GM21825 (cell line): ENCODE data around the gene NPIPA7.
"Not testable (repeated sequence)": the region's sequence is repeated elsewhere in the genome, so short reads cannot be mapped to it uniquely, and the experiment has no call there.

Experiments
- ATAC-seq: cut with Tn5 transposase; IDR thresholded peaks from one replicate; pipeline ENCODE4 v1.9.1; 2021; ENCODE audit warnings: mild to moderate bottlenecking, moderate library complexity; ENCODE audit not compliant: unreplicated experiment

Gene NPIPA7

DNA sequence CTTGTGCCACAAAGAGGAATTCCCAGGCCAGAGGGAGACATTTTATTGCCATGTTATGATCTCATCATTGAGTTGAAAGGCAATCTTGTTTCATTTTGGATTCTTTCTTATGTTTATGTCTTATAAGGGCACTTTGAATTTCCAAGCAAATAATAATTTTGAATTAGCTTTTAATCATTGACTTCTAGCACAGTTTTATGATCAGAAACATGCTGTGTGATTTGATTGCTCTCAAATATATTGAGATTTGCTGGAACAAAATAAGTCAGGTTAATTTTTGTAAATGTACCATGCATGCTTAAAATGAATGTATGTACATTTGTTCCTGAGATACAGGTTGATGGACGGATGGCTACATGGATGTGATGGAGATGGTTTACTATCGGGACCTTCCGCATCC, at the start of gene NPIPA7:
NPIPA7 (plus strand) TSS at position 301 of the 400 bp plus-strand sequence. CDS start 105 bp downstream, outside the sequence.
- not testable (repeated sequence) for ATAC-seq

DNA sequence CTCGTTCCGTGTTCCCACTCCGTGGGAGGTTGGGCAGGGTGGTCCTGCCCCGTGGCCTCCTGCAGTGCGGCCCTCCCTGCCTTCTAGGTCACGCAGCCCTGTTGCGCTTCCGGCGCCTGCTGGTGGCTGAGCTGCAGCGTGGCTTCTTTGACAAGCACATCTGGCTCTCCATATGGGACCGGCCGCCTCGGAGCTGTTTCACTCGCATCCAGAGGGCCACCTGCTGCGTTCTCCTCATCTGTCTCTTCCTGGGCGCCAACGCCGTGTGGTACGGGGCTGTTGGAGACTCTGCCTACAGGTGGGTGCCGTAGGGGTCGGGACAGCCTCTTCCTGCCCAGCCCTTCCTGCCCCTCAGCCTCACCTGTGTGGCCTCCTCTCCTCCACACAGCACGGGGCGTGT, 47.5 kb upstream of the NPIPA7 start:
- ATAC-seq: not testable (repeated sequence)

GRCh38 chr16:16357556-16357955, 21.4 kb upstream of the NPIPA7 start:
- ATAC-seq: not testable (repeated sequence)

DNA sequence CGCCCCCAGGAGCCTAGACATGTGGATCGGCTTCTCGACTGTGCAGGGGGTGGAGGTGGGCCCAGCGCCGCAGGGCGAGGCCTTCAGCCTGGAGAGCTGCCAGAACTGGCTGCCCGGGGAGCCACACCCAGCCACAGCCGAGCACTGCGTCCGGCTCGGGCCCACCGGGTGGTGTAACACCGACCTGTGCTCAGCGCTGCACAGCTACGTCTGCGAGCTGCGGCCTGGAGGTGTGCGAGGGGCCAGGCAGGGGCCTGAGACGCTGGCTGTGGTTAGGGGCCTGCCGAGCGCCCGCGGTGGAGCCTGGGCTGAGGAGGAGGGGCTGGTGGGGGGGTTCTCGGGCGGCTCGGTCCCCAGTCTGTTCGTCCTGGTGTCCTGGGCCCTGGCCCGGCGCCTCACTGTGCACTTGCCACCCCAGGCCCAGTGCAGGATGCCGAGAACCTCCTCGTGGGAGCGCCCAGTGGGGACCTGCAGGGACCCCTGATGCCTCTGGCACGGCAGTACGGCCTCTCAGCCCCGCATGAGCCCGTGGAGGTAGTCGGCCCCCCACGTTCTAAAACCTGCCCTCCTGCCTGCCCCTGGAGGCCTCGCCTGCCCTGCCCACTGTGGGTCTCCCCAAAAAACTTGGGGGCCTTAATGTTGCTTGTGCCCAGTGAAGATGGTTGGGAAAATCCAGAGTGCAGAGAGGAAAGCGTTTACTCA, 20.2 kb upstream of the NPIPA7 start:
- ATAC-seq: not testable (repeated sequence)

DNA sequence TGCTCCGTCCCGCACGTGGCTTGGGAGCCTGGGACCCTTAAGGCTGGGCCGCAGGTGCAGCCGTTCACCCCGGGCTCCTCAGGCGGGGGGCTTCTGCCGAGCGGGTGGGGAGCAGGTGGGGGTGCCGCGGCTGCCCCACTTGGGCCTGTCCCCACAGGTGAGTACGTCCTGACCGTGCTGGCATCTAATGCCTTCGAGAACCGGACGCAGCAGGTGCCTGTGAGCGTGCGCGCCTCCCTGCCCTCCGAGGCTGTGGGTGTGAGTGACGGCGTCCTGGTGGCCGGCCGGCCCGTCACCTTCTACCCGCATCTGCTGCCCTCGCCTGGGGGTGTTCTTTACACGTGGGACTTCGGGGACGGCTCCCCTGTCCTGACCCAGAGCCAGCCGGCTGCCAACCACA, 15.3 kb upstream of the NPIPA7 start:
- ATAC-seq: not testable (repeated sequence)

DNA sequence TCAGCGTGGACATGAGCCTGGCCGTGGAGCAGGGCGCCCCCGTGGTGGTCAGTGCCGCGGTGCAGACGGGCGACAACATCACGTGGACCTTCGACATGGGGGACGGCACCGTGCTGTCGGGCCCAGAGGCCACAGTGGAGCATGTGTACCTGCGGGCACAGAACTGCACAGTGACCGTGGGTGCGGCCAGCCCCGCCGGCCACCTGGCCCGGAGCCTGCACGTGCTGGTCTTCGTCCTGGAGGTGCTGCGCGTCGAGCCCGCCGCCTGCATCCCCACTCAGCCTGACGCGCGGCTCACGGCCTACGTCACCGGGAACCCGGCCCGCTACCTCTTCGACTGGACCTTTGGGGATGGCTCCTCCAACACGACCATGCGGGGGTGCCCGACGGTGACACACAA, 14.8 kb upstream of the NPIPA7 start:
- not testable (repeated sequence) for ATAC-seq

DNA sequence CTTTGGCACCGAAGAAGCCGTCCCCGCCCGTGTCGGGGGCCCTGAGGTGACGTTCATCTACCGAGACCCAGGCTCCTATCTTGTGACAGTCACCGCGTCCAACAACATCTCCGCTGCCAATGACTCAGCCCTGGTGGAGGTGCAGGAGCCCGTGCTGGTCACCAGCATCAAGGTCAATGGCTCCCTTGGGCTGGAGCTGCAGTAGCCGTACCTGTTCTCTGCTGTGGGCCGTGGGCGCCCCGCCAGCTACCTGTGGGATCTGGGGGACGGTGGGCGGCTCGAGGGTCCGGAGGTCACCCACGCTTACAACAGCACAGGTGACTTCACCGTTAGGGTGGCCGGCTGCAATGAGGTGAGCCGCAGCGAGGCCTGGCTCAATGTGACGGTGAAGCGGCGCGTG, 14.2 kb upstream of the NPIPA7 start:
- ATAC-seq: not testable (repeated sequence)

DNA sequence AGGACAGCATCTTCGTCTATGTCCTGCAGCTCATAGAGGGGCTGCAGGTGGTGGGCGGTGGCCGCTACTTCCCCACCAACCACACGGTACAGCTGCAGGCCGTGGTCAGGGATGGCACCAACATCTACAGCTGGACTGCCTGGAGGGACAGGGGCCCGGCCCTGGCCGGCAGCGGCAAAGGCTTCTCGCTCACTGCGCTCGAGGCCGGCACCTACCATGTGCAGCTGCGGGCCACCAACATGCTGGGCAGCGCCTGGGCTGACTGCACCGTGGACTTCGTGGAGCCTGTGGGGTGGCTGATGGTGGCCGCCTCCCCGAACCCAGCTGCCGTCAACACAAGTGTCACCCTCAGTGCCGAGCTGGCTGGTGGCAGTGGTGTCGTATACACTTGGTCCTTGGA, 13.6 kb upstream of the NPIPA7 start:
- ATAC-seq: not testable (repeated sequence)

DNA sequence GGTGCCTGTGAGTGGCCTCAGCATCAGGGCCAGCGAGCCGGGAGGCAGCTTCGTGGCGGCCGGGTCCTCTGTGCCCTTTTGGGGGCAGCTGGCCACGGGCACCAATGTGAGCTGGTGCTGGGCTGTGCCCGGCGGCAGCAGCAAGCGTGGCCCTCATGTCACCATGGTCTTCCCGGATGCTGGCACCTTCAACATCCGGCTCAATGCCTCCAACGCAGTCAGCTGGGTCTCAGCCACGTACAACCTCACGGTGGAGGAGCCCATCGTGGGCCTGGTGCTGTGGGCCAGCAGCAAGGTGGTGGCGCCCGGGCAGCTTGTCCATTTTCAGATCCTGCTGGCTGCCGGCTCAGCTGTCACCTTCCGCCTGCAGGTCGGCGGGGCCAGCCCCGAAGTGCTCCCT, 13.1 kb upstream of the NPIPA7 start:
- not testable (repeated sequence) for ATAC-seq

GRCh38 chr16:16366552-16367284, 12.2 kb upstream of the NPIPA7 start:
- ATAC-seq: not testable (repeated sequence)

- ATAC-seq: not testable (repeated sequence)
Measured at GRCh38 chr16:16367285-16367628, 11.7 kb upstream of the NPIPA7 start.

- ATAC-seq: not testable (repeated sequence)
Measured at GRCh38 chr16:16369081-16369856, 9.7 kb upstream of the NPIPA7 start.

GRCh38 chr16:16371136-16371735, 7.7 kb upstream of the NPIPA7 start:
- not testable (repeated sequence) for ATAC-seq

- ATAC-seq: not testable (repeated sequence)
Measured at GRCh38 chr16:16374192-16374591, 4.7 kb upstream of the NPIPA7 start.

DNA sequence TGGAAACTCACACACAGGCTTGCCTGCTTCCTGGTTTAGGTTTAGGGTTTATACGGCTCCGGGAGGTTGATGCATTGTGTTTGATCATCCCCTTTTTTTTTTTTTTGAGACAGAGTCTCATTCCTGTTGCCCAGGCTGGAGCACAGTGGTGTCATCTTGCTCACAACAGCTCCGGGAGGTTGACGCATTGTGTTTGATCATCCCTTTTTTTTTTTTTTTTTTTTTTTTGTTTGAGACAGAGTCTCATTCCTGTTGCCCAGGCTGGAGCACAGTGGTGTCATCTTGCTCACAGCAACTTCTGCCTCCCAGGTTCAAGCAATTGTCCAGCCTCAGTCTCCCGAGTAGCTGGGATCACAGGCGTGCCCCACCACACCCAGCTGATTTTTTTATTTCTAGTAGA, 20.7 kb downstream of the NPIPA7 start:
- not testable (repeated sequence) for ATAC-seq

DNA sequence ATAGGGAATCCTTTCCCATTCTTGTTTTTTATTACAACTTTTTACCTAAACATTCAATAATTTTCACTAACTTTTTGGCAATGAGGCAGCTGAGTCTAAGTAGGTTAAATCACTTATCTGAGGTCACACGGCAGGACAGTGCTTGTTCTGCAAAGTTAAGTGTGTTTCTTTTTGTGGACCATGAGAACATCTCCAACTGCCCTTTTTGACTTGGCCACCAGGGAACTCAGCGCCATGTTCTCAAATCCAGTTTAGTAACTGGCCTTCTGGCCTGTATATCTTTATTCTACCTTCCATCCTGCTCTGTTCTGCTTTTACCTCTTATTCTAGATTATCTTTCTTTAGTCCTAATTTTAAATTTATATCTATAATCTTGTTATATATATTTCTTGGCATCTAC, 23.4 kb downstream of the NPIPA7 start:
- ATAC-seq: not testable (repeated sequence)

DNA sequence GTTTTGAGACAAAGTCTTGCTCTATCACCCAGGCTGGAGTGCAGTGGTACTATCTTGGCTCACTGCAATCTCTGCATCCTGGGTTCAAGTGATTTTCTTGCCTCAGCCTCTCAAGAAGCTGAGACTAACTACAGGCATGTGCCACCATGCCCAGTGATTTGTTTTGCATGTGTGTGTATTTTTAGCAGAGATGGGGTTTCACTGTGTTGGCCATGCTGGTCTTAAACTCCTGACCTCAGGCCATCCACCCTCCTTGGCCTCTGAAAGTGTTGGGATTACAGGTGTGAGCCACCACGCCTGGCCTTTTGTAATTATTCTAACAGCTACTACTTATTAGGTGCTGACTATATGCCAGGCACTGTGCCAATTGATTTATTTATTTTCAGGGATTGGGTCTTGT, 25.3 kb downstream of the NPIPA7 start:
- ATAC-seq: not testable (repeated sequence)

DNA sequence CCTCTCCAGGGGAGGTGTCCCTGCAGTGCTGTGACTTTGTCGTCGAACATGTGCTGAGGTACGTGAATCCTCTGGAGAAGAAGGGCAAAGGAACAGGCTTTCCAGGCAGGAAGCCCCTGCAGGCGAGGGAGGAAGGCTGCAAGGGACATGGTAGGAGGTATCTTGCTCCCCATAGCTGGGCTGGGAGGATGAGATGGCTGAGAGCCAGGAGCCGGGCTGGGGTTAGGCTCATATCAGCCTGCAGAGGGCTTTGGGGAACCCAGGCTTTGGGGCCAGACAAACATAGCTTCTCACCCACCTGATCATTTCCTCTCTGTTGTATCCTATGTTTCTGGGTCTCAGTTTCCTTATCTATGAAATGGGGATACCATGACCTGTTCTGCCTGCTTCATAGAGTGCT, 26.5 kb downstream of the NPIPA7 start:
- ATAC-seq: not testable (repeated sequence)

GRCh38 chr16:16408430-16408829, 29.5 kb downstream of the NPIPA7 start:
- ATAC-seq: not testable (repeated sequence)

DNA sequence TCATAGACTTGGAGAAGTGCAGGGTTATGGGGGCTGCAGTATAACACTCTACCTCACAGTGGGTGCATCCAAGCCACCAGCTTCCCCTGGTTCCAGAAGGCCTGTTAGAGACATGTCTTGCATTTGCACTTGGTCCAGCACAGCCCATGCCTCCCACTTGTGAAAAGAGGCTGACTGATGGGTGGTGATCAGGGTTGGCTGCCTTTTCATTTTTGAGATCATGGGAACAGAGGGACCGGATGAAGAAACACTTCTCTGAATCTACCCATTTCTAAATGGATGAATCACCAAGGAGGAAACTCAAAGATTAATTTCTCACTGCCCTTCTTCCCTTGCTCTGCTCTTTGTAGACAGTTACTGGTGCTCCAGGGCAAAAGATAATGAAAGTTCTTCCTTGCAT, 34.8 kb downstream of the NPIPA7 start:
- ATAC-seq: not testable (repeated sequence)

- ATAC-seq: not testable (repeated sequence)
Measured at GRCh38 chr16:16417071-16417470, 38.1 kb downstream of the NPIPA7 start.
